Neural cell (in vitro differentiated cells): ENCODE data around the gene NRP2.

Experiments used
- EP300 ChIP-seq: fragments of 450-650 bp; conservative IDR thresholded peaks from 2 replicates; pipeline ENCODE4 v1.6.1; 2014; ENCODE audit warnings: antibody characterized with exemption, mild to moderate bottlenecking, moderate library complexity; ENCODE audit not compliant: poor library complexity, severe bottlenecking
- POLR2AphosphoS5 ChIP-seq: IDR thresholded peaks from 2 replicates; pipeline ENCODE4 v1.6.1; 2012
- SMC3 ChIP-seq: fragments of 450-650 bp; conservative IDR thresholded peaks from 2 replicates; pipeline ENCODE4 v1.6.1; 2014; ENCODE audit warnings: antibody characterized with exemption, mild to moderate bottlenecking, moderate library complexity; ENCODE audit not compliant: poor library complexity
- TAF1 ChIP-seq: IDR thresholded peaks from 2 replicates; pipeline ENCODE4 v1.6.1; 2012; ENCODE audit warnings: low read depth
- TF ChIP-seq, protein P1 (sequence below): fragments of 450-650 bp; IDR thresholded peaks from 2 replicates; pipeline ENCODE4 v1.5.1; 2014; ENCODE audit warnings: antibody characterized with exemption, mild to moderate bottlenecking, moderate library complexity; ENCODE audit not compliant: poor library complexity, severe bottlenecking
- TF ChIP-seq, protein P2 (sequence below): IDR thresholded peaks from 2 replicates; pipeline ENCODE4 v1.6.1; 2012; ENCODE audit warnings: borderline replicate concordance

DNA sequence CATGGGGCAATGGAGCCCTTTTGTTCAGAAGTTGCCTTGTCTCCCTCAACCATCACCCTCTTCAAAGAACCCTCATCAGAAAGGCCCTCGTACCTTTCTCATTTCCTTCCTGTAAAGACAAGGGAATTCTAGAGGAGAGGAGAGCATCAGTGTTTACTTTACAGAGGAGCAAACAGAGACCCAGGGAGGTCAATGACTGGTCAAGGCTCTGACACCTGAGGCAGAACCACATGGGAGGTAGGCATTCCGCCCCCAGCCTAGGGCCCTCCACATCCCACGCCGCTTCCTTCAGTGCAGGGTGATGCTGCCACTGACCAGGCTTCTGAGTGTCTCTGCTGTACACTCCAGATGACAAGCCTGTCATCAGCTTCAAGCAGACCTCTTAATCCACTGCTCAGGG lies 104.7 kb downstream of the NRP2 start:
- TF ChIP-seq, protein P1, sequence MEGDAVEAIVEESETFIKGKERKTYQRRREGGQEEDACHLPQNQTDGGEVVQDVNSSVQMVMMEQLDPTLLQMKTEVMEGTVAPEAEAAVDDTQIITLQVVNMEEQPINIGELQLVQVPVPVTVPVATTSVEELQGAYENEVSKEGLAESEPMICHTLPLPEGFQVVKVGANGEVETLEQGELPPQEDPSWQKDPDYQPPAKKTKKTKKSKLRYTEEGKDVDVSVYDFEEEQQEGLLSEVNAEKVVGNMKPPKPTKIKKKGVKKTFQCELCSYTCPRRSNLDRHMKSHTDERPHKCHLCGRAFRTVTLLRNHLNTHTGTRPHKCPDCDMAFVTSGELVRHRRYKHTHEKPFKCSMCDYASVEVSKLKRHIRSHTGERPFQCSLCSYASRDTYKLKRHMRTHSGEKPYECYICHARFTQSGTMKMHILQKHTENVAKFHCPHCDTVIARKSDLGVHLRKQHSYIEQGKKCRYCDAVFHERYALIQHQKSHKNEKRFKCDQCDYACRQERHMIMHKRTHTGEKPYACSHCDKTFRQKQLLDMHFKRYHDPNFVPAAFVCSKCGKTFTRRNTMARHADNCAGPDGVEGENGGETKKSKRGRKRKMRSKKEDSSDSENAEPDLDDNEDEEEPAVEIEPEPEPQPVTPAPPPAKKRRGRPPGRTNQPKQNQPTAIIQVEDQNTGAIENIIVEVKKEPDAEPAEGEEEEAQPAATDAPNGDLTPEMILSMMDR, result no peak
- TF ChIP-seq SMC3, result no peak
- TF ChIP-seq TAF1, result no peak
- TF ChIP-seq, protein P2, sequence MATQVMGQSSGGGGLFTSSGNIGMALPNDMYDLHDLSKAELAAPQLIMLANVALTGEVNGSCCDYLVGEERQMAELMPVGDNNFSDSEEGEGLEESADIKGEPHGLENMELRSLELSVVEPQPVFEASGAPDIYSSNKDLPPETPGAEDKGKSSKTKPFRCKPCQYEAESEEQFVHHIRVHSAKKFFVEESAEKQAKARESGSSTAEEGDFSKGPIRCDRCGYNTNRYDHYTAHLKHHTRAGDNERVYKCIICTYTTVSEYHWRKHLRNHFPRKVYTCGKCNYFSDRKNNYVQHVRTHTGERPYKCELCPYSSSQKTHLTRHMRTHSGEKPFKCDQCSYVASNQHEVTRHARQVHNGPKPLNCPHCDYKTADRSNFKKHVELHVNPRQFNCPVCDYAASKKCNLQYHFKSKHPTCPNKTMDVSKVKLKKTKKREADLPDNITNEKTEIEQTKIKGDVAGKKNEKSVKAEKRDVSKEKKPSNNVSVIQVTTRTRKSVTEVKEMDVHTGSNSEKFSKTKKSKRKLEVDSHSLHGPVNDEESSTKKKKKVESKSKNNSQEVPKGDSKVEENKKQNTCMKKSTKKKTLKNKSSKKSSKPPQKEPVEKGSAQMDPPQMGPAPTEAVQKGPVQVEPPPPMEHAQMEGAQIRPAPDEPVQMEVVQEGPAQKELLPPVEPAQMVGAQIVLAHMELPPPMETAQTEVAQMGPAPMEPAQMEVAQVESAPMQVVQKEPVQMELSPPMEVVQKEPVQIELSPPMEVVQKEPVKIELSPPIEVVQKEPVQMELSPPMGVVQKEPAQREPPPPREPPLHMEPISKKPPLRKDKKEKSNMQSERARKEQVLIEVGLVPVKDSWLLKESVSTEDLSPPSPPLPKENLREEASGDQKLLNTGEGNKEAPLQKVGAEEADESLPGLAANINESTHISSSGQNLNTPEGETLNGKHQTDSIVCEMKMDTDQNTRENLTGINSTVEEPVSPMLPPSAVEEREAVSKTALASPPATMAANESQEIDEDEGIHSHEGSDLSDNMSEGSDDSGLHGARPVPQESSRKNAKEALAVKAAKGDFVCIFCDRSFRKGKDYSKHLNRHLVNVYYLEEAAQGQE, result no peak
- no peak for TF ChIP-seq POLR2AphosphoS5
- no peak for TF ChIP-seq EP300
